K562 (cell line): ENCODE results near the gene PRDM10. TPM values are rescaled to one million over a fixed set of nuclear protein-coding genes. Genes with fewer than 3 reads are reported as not detected.

Experiments used
- ATAC-seq: fragments of 200-7000 bp; cut with Tn5 transposase; 3 replicates; pipeline ENCODE4 v1.9.1; 2020; ENCODE audit warnings: moderate library complexity
- BruUV-seq: library from RNA; stranded (reverse); fragments of 400-500 nt; replicated peaks from 2 replicates; lab custom pipeline; 2021; lab: Mats Ljungman, UMichigan
- CTCF ChIA-PET: fragments of 300-600 bp; formaldehyde crosslinking; extraction: SDS; loops from one replicate; lab custom pipeline; 2021; ENCODE audit warnings: low intra/inter-chr PET ratio; lab: Yijun Ruan, JAX
- POLR2A ChIA-PET: fragments of 300-600, 350-650 bp; sonication (Branson Sonifier 250); formaldehyde crosslinking; extraction: SDS; loops from one replicate; lab custom pipeline; 2021; ENCODE audit warnings: antibody characterized with exemption, inconsistent platforms; lab: Yijun Ruan, JAX
- DNase-seq, 4 experiments: peaks; one replicate each; pipeline versions ENCODE4 v3.0.0 to v3.0.0-alpha.2; 2011 to 2018; ENCODE audit warnings: low spot score in 3 of 4, mixed read lengths in 3 of 4; ENCODE audit errors: extremely low read depth in 1 of 4
- FAIRE-seq: peaks from 2 replicates; lab custom pipeline; 2011; peaks lifted over from hg19 to GRCh38; lab: Jason Lieb, UNC
- H2AFZ ChIP-seq: 2 replicates; pipeline ENCODE4 v1.6.0; 2011; ENCODE audit warnings: low read depth, low read length, control low read depth, inconsistent platforms
- H3K27ac ChIP-seq: fragments of 200-600 bp; 3 replicates; pipeline ENCODE4 v1.8.0; 2011; ENCODE audit warnings: low read depth, mild to moderate bottlenecking, control low read depth, inconsistent platforms, low read length, moderate library complexity, mixed read lengths; ENCODE audit errors: extremely low read depth
- H3K27me3 ChIP-seq, 2 experiments: fragments of 300-600 bp in 1 of 2; 2 replicates in 1 of 2; 3 replicates in 1 of 2; pipeline versions ENCODE4 v1.6.0 to v1.8.0; 2011; ENCODE audit warnings: inconsistent platforms in 2 of 2, low read length in 2 of 2, mild to moderate bottlenecking in 1 of 2, mixed read lengths in 1 of 2, moderate library complexity in 1 of 2; ENCODE audit not compliant: control insufficient read depth in 2 of 2, insufficient read depth in 2 of 2
- H3K36me3 ChIP-seq: fragments of 300-600 bp; 3 replicates; pipeline ENCODE4 v1.8.0; 2011; ENCODE audit warnings: mild to moderate bottlenecking, low read length, inconsistent platforms; ENCODE audit not compliant: control insufficient read depth, insufficient read depth
- H3K4me1 ChIP-seq, 2 experiments: fragments of 200-600 bp in 1 of 2; replicated peaks in 1 of 2; 2 replicates in 1 of 2; 3 replicates in 1 of 2; pipeline versions ENCODE4 v1.5.1 to v1.8.0; 2011; ENCODE audit warnings: inconsistent platforms in 2 of 2, low read length in 2 of 2, mild to moderate bottlenecking in 1 of 2, mixed read lengths in 1 of 2, moderate library complexity in 1 of 2; ENCODE audit not compliant: control insufficient read depth in 2 of 2, insufficient read depth in 2 of 2
- H3K4me2 ChIP-seq: 2 replicates; pipeline ENCODE4 v1.6.1; 2011; ENCODE audit warnings: low read length, control low read depth, inconsistent platforms, mixed read lengths; ENCODE audit not compliant: insufficient read depth
- H3K4me3 ChIP-seq: fragments of 200-600 bp; sonication (generic), shearing (Covaris generic); 2 replicates; pipeline ENCODE4 v1.5.1; 2016; ENCODE audit warnings: control low read depth, inconsistent platforms
- H3K79me2 ChIP-seq: fragments of 200-600 bp; 3 replicates; pipeline ENCODE4 v1.8.0; 2011; ENCODE audit warnings: low read length, inconsistent platforms; ENCODE audit not compliant: control insufficient read depth, insufficient read depth
- H3K9ac ChIP-seq, 2 experiments: 2 replicates each; pipeline versions ENCODE4 v1.6.0 to v1.6.1; 2011; ENCODE audit warnings: low read depth in 2 of 2, low read length in 2 of 2, control low read depth in 1 of 2, inconsistent platforms in 1 of 2, mild to moderate bottlenecking in 1 of 2, mixed read lengths in 1 of 2; ENCODE audit not compliant: insufficient read depth in 1 of 2
- H3K9me1 ChIP-seq: one replicate; pipeline ENCODE4 v1.6.0; 2011; ENCODE audit warnings: inconsistent platforms, mild to moderate bottlenecking, low read length, moderate library complexity; ENCODE audit not compliant: control insufficient read depth, insufficient read depth
- H3K9me3 ChIP-seq: replicated peaks from 2 replicates; pipeline ENCODE4 v1.5.1; 2011; ENCODE audit warnings: low read depth, low read length, inconsistent platforms; ENCODE audit not compliant: control insufficient read depth, insufficient read depth
- H4K20me1 ChIP-seq: replicated peaks from 2 replicates; pipeline ENCODE4 v1.6.1; 2011; ENCODE audit warnings: low read length, inconsistent platforms, mixed read lengths; ENCODE audit not compliant: control insufficient read depth, insufficient read depth
- ATF4 ChIP-seq: fragments of 450-650 bp; formaldehyde crosslinking; IDR thresholded peaks from 2 replicates; pipeline ENCODE4 v1.4.0; 2022; ENCODE audit warnings: mild to moderate bottlenecking, moderate library complexity
- C11orf30 ChIP-seq: fragments of 450-650 bp; IDR thresholded peaks from 2 replicates; pipeline ENCODE4 v1.6.1; 2016; ENCODE audit warnings: low read depth, mild to moderate bottlenecking
- DEAF1 ChIP-seq: fragments of 450-650 bp; formaldehyde crosslinking; IDR thresholded peaks from 2 replicates; pipeline ENCODE4 v1.4.0; 2020; ENCODE audit warnings: mild to moderate bottlenecking, moderate library complexity
- MAFF ChIP-seq: IDR thresholded peaks from 2 replicates; pipeline ENCODE4 v1.6.1; 2012; ENCODE audit warnings: low read length, improper control_type of control experiment
- MAFG ChIP-seq: fragments of 450-650 bp; conservative IDR thresholded peaks from 2 replicates; pipeline ENCODE4 v1.6.1; 2016; ENCODE audit warnings: missing genetic modification characterization, missing compliant biosample characterization
- MEF2D ChIP-seq: conservative IDR thresholded peaks from 2 replicates; pipeline ENCODE4 v1.6.1; 2016; ENCODE audit warnings: low read depth, missing genetic modification characterization, missing compliant biosample characterization
- MGA ChIP-seq: fragments of 450-650 bp; IDR thresholded peaks from 2 replicates; pipeline ENCODE4 v1.6.1; 2016; ENCODE audit warnings: mild to moderate bottlenecking, moderate library complexity
- RFX1 ChIP-seq: fragments of 450-650 bp; IDR thresholded peaks from 2 replicates; pipeline ENCODE4 v1.6.1; 2016; ENCODE audit warnings: mild to moderate bottlenecking, moderate library complexity
- ZNF316 ChIP-seq: fragments of 450-650 bp; IDR thresholded peaks from 2 replicates; pipeline ENCODE4 v1.6.1; 2016
- WGBS: fragments of 100-300 bp; shearing (Covaris generic); methylation state at CpG from one replicate; pipeline ENCODE4 v1.1.6; 2016; ENCODE audit warnings: low coverage, mixed read lengths; ENCODE audit not compliant: insufficient coverage; ENCODE audit errors: missing lambda C conversion rate; 5-methylcytosine and 5-hydroxymethylcytosine counted together
- in situ Hi-C: fragments of 300-500 bp; cut with MboI; formaldehyde crosslinking; loops from 4 replicates; pipeline ENCODE4 v1.15.0; 2018; ENCODE audit warnings: inconsistent platforms, mixed read lengths
- intact Hi-C: fragments of 100-400 bp; cut with micrococcal nuclease; formaldehyde crosslinking; loops from 2 replicates; pipeline ENCODE4 v1.14.2; 2022
- polyA plus RNA-seq, 8 experiments: library from polyadenylated mRNA; depleted of rRNA in 4 of 8; stranded (reverse) in 5 of 8; unstranded in 3 of 8; fragments of >200 nt; fragmentation: Nextera tagmentation in 2 of 8; fragmentation: Illumina TruSeq in 1 of 8; extraction: Ambion mirVana in 2 of 8; extraction: Trizol in 1 of 8; gene quantifications; 2 replicates each; pipeline versions ENCODE4 v1.2.1 to v1.2.3, GENCODE V29; 2011 to 2014; ENCODE audit warnings: inconsistent platforms in 1 of 8, missing spikeins in 1 of 8
- total RNA-seq, 7 experiments: library from RNA; depleted of rRNA in 6 of 7; stranded (reverse); fragments of >200 nt in 6 of 7; fragmentation: Illumina TruSeq in 2 of 7; extraction: Trizol in 2 of 7; gene quantifications; 2 replicates each; pipeline versions ENCODE4 v1.2.1 to v1.2.3, GENCODE V29; 2011 to 2021; ENCODE audit warnings: low replicate concordance in 1 of 7

The PRDM10 gene
- total and polyA plus RNA-seq, 9 of the 15 experiments (the other 6 are each of a cell fraction or from before 2014, with no cell fraction given), result 0.89 to 9.3 (median 4.5) TPM

DNA sequence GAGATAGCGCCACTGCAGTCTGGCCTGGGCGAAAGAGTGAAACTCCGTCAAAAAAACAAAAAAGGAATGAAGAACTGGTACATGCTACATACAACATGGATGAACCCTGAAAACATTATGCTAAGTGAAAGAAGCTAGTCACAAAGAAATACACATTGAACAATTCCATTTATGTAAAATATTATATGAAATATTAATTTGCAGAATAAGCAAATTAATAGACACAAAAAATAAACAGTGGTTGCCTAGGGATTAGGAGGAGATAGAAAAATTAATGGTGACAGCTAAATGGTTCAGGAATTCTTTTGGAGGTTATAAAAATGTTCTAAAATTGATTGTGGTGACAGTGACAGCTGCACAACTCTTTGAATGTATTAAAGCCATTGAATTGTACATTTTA is 14.7 kb downstream of the PRDM10 start:
- ChIA-PET POLR2A (interaction anchor here (0.6 to 1.7 kb wide), 5 partner anchors 9 to 148 kb away, joined by 3 to 5 read pairs (median 3); partner anchors contain the start of gene PRDM10), CTCF (no interaction called here)
- Histone ChIP-seq H2AFZ (no peak overlapping the region), H3K9ac (no peak overlapping the region), H3K27me3 (no peaks in the 10 kb centered on the region), H3K4me1 (peaks cover 0 to 4% of the 10 kb centered on the region in 2 experiments; a peak in 2 of 5 replicates), H3K27ac (no peak overlapping the region), H3K36me3 (no peaks in the 10 kb centered on the region), H3K9me1 (no peaks in the 10 kb centered on the region), H3K9me3 (no peaks in the 10 kb centered on the region), H3K4me2 (no peak overlapping the region), H4K20me1 (no peaks in the 10 kb centered on the region), H3K4me3 (no peak overlapping the region), H3K79me2 (peaks cover 4% of the 10 kb centered on the region; the same call in 2 of the 3 replicates)
- WGBS, result 83% methylated on average over 3 of the region's 3 CpGs
- TF ChIP-seq RFX1, result no peak
- no peak for TF ChIP-seq ATF4
- peak; percentile 59 for TF ChIP-seq MAFG (tag)
- TF ChIP-seq ZNF316, result peak; percentile 83
- no peak for TF ChIP-seq MEF2D
- TF ChIP-seq C11orf30, result peak; percentile 63; the same call in 1 of the 2 replicates
- TF ChIP-seq DEAF1 (CRISPR knock-in tag), result no peak
- TF ChIP-seq MAFF, result peak; percentile 35; the same call in 1 of the 2 replicates
- no peak for TF ChIP-seq MGA
- no TSS peak for BruUV-seq
- FAIRE-seq (no peak), DNase-seq (no peak), ATAC-seq (no peak)
- intact Hi-C loops (no loop called here), in situ Hi-C loops (no loop called here)
